H1 (cell line): ENCODE data around the gene ORC3. TPM values are rescaled to one million over a fixed set of nuclear protein-coding genes. Genes with fewer than 3 reads are reported as not detected.

Experiments
- CTCF ChIA-PET: fragments of 300-600 bp; sonication (Branson Sonifier 250); formaldehyde crosslinking; loops from one replicate; lab custom pipeline; 2021; ENCODE audit not compliant: partially characterized antibody; lab: Charles Lee
- POLR2A ChIA-PET: fragments of 300-600 bp; sonication (Branson Sonifier 250); formaldehyde crosslinking; loops from one replicate; lab custom pipeline; 2021; ENCODE audit warnings: inconsistent platforms; ENCODE audit not compliant: partially characterized antibody; lab: Charles Lee
- DNase-seq, 2 experiments: peaks; one replicate each; pipeline versions ENCODE4 v3.0.0 to v3.0.0-alpha.2; 2010 to 2022; ENCODE audit warnings: low spot score in 2 of 2, low read depth in 1 of 2, mixed read lengths in 1 of 2
- FAIRE-seq: peaks from 2 replicates; lab custom pipeline; 2011; peaks lifted over from hg19 to GRCh38; lab: Jason Lieb, UNC
- H2AFZ ChIP-seq: 2 replicates; pipeline ENCODE4 v1.8.1; 2012; ENCODE audit warnings: low read length, inconsistent platforms
- H2AK5ac ChIP-seq: 2 replicates; pipeline ENCODE4 v1.6.1; 2013; ENCODE audit warnings: low read depth, low read length
- H2BK120ac ChIP-seq: replicated peaks from 2 replicates; pipeline ENCODE3; 2013; ENCODE audit warnings: low read depth, low read length, inconsistent platforms
- H2BK12ac ChIP-seq: 2 replicates; pipeline ENCODE4 v1.6.1; 2013; ENCODE audit warnings: low read depth, low read length
- H2BK15ac ChIP-seq: 2 replicates; pipeline ENCODE4 v1.6.1; 2013; ENCODE audit warnings: low read length
- H2BK20ac ChIP-seq: 2 replicates; pipeline ENCODE4 v1.6.1; 2013; ENCODE audit warnings: low read length
- H2BK5ac ChIP-seq: 2 replicates; pipeline ENCODE4 v1.6.1; 2013; ENCODE audit warnings: low read depth, low read length
- H3K14ac ChIP-seq: 2 replicates; pipeline ENCODE4 v1.6.1; 2013; ENCODE audit warnings: inconsistent platforms; ENCODE audit not compliant: insufficient read length
- H3K18ac ChIP-seq: 2 replicates; pipeline ENCODE4 v1.6.1; 2013; ENCODE audit warnings: low read length; ENCODE audit errors: extremely low read depth
- H3K23ac ChIP-seq: 2 replicates; pipeline ENCODE4 v1.6.1; 2013; ENCODE audit warnings: inconsistent platforms; ENCODE audit not compliant: insufficient read length
- H3K23me2 ChIP-seq: 2 replicates; pipeline ENCODE4 v1.6.1; 2013; ENCODE audit warnings: low read depth, low read length
- H3K27ac ChIP-seq: 2 replicates; pipeline ENCODE4 v1.6.1; 2011; ENCODE audit warnings: low read depth, low read length, inconsistent platforms
- H3K27me3 ChIP-seq, 4 experiments: replicated peaks in 1 of 4; 1 replicate in 1 of 4; 2 replicates in 3 of 4; pipeline versions ENCODE4 v1.6.1 to v1.8.1; 2011 to 2013; ENCODE audit warnings: low read length in 3 of 4, mild to moderate bottlenecking in 3 of 4, inconsistent platforms in 2 of 4, mixed read lengths in 2 of 4, moderate library complexity in 1 of 4; ENCODE audit not compliant: control insufficient read depth in 3 of 4, insufficient read depth in 3 of 4; ENCODE audit errors: extremely low read depth in 1 of 4
- H3K36me3 ChIP-seq, 4 experiments: 2 replicates each; pipeline versions ENCODE4 v1.6.1 to v1.8.1; 2011 to 2013; ENCODE audit warnings: mild to moderate bottlenecking in 4 of 4, low read length in 3 of 4, moderate library complexity in 2 of 4, control low read depth in 1 of 4, inconsistent platforms in 1 of 4; ENCODE audit not compliant: insufficient read depth in 4 of 4, control insufficient read depth in 2 of 4
- H3K4ac ChIP-seq: replicated peaks from 2 replicates; pipeline ENCODE3; 2013; ENCODE audit warnings: low read length, low read depth, mixed read lengths, inconsistent platforms; ENCODE audit not compliant: insufficient read length
- H3K4me1 ChIP-seq, 4 experiments: replicated peaks in 1 of 4; 1 replicate in 1 of 4; 2 replicates in 3 of 4; pipeline versions ENCODE4 v1.6.1 to v1.8.1; 2011 to 2013; ENCODE audit warnings: low read length in 3 of 4, inconsistent platforms in 2 of 4, mixed read lengths in 1 of 4; ENCODE audit not compliant: insufficient read depth in 4 of 4, control insufficient read depth in 3 of 4
- H3K4me2 ChIP-seq, 2 experiments: 2 replicates each; pipeline versions ENCODE4 v1.6.1 to v1.8.1; 2011 to 2013; ENCODE audit warnings: low read depth in 2 of 2, low read length in 2 of 2, control low read depth in 1 of 2, inconsistent platforms in 1 of 2, mild to moderate bottlenecking in 1 of 2; ENCODE audit not compliant: insufficient read depth in 1 of 2
- H3K4me3 ChIP-seq, 4 experiments: fragments of 200-600, 300-600 bp in 1 of 4; sonication (generic), shearing (Covaris generic), sonication (Bioruptor Twin) in 1 of 4; 2 replicates each; pipeline versions ENCODE4 v1.5.1 to v1.8.1; 2011 to 2016; ENCODE audit warnings: low read length in 4 of 4, low read depth in 3 of 4, control low read depth in 2 of 4, inconsistent platforms in 2 of 4, mild to moderate bottlenecking in 2 of 4, mixed read lengths in 1 of 4, moderate library complexity in 1 of 4; ENCODE audit not compliant: insufficient read depth in 2 of 4; ENCODE audit errors: extremely low read depth in 1 of 4
- H3K56ac ChIP-seq: replicated peaks from 2 replicates; pipeline ENCODE3; 2013; ENCODE audit warnings: low read depth, mild to moderate bottlenecking, mixed read lengths, low read length, inconsistent platforms; ENCODE audit not compliant: insufficient read length
- H3K79me1 ChIP-seq: 2 replicates; pipeline ENCODE4 v1.6.1; 2013; ENCODE audit warnings: low read depth, low read length, control low read depth
- H3K79me2 ChIP-seq, 2 experiments: 2 replicates each; pipeline versions ENCODE4 v1.6.1 to v1.8.1; 2012 to 2013; ENCODE audit warnings: low read length in 2 of 2, mild to moderate bottlenecking in 2 of 2, inconsistent platforms in 1 of 2; ENCODE audit not compliant: insufficient read depth in 2 of 2, control insufficient read depth in 1 of 2
- H3K9ac ChIP-seq, 4 experiments: replicated peaks in 1 of 4; 1 replicate in 1 of 4; 2 replicates in 3 of 4; pipeline versions ENCODE4 v1.6.1 to v1.8.1; 2011 to 2013; ENCODE audit warnings: low read depth in 3 of 4, low read length in 3 of 4, control low read depth in 2 of 4, mild to moderate bottlenecking in 2 of 4, moderate library complexity in 2 of 4, inconsistent platforms in 1 of 4; ENCODE audit errors: extremely low read depth in 1 of 4
- H3K9me3 ChIP-seq, 2 experiments: 2 replicates each; pipeline versions ENCODE4 v1.6.1 to v1.8.1; 2012 to 2013; ENCODE audit warnings: mild to moderate bottlenecking in 2 of 2, moderate library complexity in 2 of 2, control low read depth in 1 of 2, inconsistent platforms in 1 of 2, low read depth in 1 of 2, low read length in 1 of 2, mixed read lengths in 1 of 2; ENCODE audit not compliant: insufficient read depth in 2 of 2
- H4K20me1 ChIP-seq, 2 experiments: replicated peaks in 1 of 2; 2 replicates each; pipeline versions ENCODE3 to v1.8.1; 2011 to 2013; ENCODE audit warnings: inconsistent platforms in 2 of 2, low read length in 2 of 2, mild to moderate bottlenecking in 1 of 2; ENCODE audit not compliant: insufficient read depth in 2 of 2, control insufficient read depth in 1 of 2
- H4K5ac ChIP-seq: 2 replicates; pipeline ENCODE4 v1.6.1; 2013; ENCODE audit warnings: low read length, low read depth, mixed read lengths, inconsistent platforms; ENCODE audit not compliant: insufficient read length
- H4K8ac ChIP-seq: 2 replicates; pipeline ENCODE4 v1.8.0; 2013; ENCODE audit warnings: mild to moderate bottlenecking, moderate library complexity, low read length, inconsistent platforms; ENCODE audit not compliant: insufficient read depth; ENCODE audit errors: extremely low read depth
- H4K91ac ChIP-seq: replicated peaks from 2 replicates; pipeline ENCODE3; 2013; ENCODE audit warnings: low read length, mixed read lengths, inconsistent platforms; ENCODE audit not compliant: insufficient read length
- BCL11A ChIP-seq, 2 experiments: IDR thresholded peaks; one replicate each; pipeline ENCODE4 v1.6.1; 2011; ENCODE audit warnings: low read depth in 2 of 2, low read length in 2 of 2, mild to moderate bottlenecking in 2 of 2
- BRCA1 ChIP-seq: IDR thresholded peaks from 2 replicates; pipeline ENCODE4 v1.6.1; 2012; ENCODE audit warnings: low read depth, low read length, improper control_type of control experiment
- CBX8 ChIP-seq: fragments of 300-800, 300-1000 bp; sonication (generic); IDR thresholded peaks from 2 replicates; pipeline ENCODE4 v1.7.1; 2016; ENCODE audit warnings: low read depth, low read length, borderline replicate concordance
- CHD1 ChIP-seq: IDR thresholded peaks from 2 replicates; pipeline ENCODE4 v1.6.1; 2012; ENCODE audit warnings: low read depth, low read length, improper control_type of control experiment
- EZH2 ChIP-seq: fragments of 200-600 bp; sonication (generic); IDR thresholded peaks from 2 replicates; pipeline ENCODE4 v1.7.1; 2012; ENCODE audit warnings: low read depth, mild to moderate bottlenecking, moderate library complexity, low read length, inconsistent platforms; ENCODE audit not compliant: severe bottlenecking
- HDAC2 ChIP-seq, 2 experiments: fragments of 300-600 bp in 1 of 2; sonication (generic) in 1 of 2; IDR thresholded peaks; 2 replicates each; pipeline ENCODE4 v1.6.1; 2011 to 2012; ENCODE audit warnings: low read depth in 2 of 2, low read length in 2 of 2, mild to moderate bottlenecking in 2 of 2, moderate library complexity in 2 of 2, borderline replicate concordance in 1 of 2, inconsistent platforms in 1 of 2
- JUN ChIP-seq: IDR thresholded peaks from 2 replicates; pipeline ENCODE4 v1.6.1; 2011; ENCODE audit warnings: low read depth, mild to moderate bottlenecking, improper control_type of control experiment, low read length
- POLR2A ChIP-seq, 2 experiments: IDR thresholded peaks; 1 replicate in 1 of 2; 2 replicates in 1 of 2; pipeline ENCODE4 v1.6.1; 2011; ENCODE audit warnings: low read depth in 2 of 2, low read length in 2 of 2, mild to moderate bottlenecking in 2 of 2; ENCODE audit errors: control extremely low read depth in 1 of 2
- SIN3A ChIP-seq, 2 experiments: IDR thresholded peaks in 1 of 2; conservative IDR thresholded peaks in 1 of 2; 2 replicates each; pipeline ENCODE4 v1.6.1; 2011 to 2012; ENCODE audit warnings: low read length in 2 of 2, improper control_type of control experiment in 1 of 2, low read depth in 1 of 2, mild to moderate bottlenecking in 1 of 2
- polyA plus RNA-seq, 7 experiments: library from polyadenylated mRNA; depleted of rRNA in 3 of 7; stranded (reverse) in 5 of 7; unstranded in 2 of 7; fragments of >200 nt in 5 of 7; fragments of 200-250 nt in 2 of 7; gene quantifications; 1 replicate in 5 of 7; 2 replicates in 1 of 7; 4 replicates in 1 of 7; pipeline versions ENCODE4 v1.2.1 to v1.2.3, GENCODE V29; 2011 to 2013; ENCODE audit warnings: missing spikeins in 2 of 7, mixed read lengths in 2 of 7
- total RNA-seq: library from RNA; stranded (reverse); fragmentation: NEBNext Ultra II Directional; extraction: Animal tissue kit (Norgen Biotek cat#: 25700); gene quantifications from 2 replicates; pipeline ENCODE4 v1.2.1, GENCODE V29; 2021
- TF ChIP-seq, protein P1 (sequence below): IDR thresholded peaks from 2 replicates; pipeline ENCODE4 v1.6.1; 2011; ENCODE audit warnings: low read length, improper control_type of control experiment

The ORC3 gene
- total and polyA plus RNA-seq, 2 of the 8 experiments (the other 6 are each of a cell fraction or from before 2014, with no cell fraction given) = 35.9 to 60.9 TPM

GRCh38 chr6:87658516-87658915 is 68.6 kb downstream of the ORC3 start:
- Histone ChIP-seq H3K27me3 (no peaks in the 10 kb centered on the region), H3K23ac (no peak overlapping the region)
- CTCF ChIA-PET = no interaction called here

More at GRCh38 chr6:87658516-87658915, 68.6 kb downstream of the ORC3 start:
- no peak overlapping the region for H2BK15ac ChIP-seq
- no peak overlapping the region for H4K5ac ChIP-seq
- no peak overlapping the region for H3K27ac ChIP-seq
- DNase-seq = no peak
- H2BK5ac ChIP-seq = no peak overlapping the region
- no peak overlapping the region for H3K9ac ChIP-seq
- no peaks in the 10 kb centered on the region for H3K23me2 ChIP-seq
- no peak overlapping the region for H4K8ac ChIP-seq
- POLR2A ChIA-PET = no interaction called here
- no peak overlapping the region for H3K4me2 ChIP-seq
- no peak overlapping the region for H3K14ac ChIP-seq
- H4K20me1 ChIP-seq = no peaks in the 10 kb centered on the region
- H3K79me1 ChIP-seq = no peaks in the 10 kb centered on the region
- peaks cover 0 to 9% (median 5%) of the 10 kb centered on the region in 4 experiments; a peak in 4 of 7 replicates for H3K4me1 ChIP-seq
- no peak overlapping the region for H2AFZ ChIP-seq
- no peaks in the 10 kb centered on the region for H3K9me3 ChIP-seq
- H2BK120ac ChIP-seq = no peak overlapping the region
- H3K18ac ChIP-seq = no peak overlapping the region
- no peak overlapping the region for H2BK12ac ChIP-seq
- H3K79me2 ChIP-seq = no peaks in the 10 kb centered on the region
- no peak overlapping the region for H3K4ac ChIP-seq
- H3K4me3 ChIP-seq = no peak overlapping the region
- no peak overlapping the region for H2BK20ac ChIP-seq
- peaks cover 0 to 55% (median 21%) of the 10 kb centered on the region in 4 experiments; a peak in 5 of 8 replicates for H3K36me3 ChIP-seq
- no peak overlapping the region for H2AK5ac ChIP-seq
- TF ChIP-seq BCL11A (IDR thresholded peaks at IDR 0.05; ENCODE audit: low read depth in 2 of 2, low read length in 2 of 2) (no peak), POLR2A (IDR thresholded peaks at IDR 0.05; ENCODE audit: control extremely low read depth in 1 of 2, low read depth in 2 of 2, low read length in 2 of 2) (no peak), HDAC2 (IDR thresholded peaks at IDR 0.05; ENCODE audit: borderline replicate concordance in 1 of 2, low read depth in 2 of 2, low read length in 2 of 2) (no peak), JUN (no peak), BRCA1 (no peak), EZH2 (no peak), CHD1 (no peak), CBX8 (no peak), SIN3A (conservative IDR thresholded peaks at IDR 0.05 in 1 of 2, IDR thresholded peaks at IDR 0.05 in 1 of 2; ENCODE audit: low read depth in 1 of 2, low read length in 2 of 2) (no peak)
- TF ChIP-seq, protein P1, sequence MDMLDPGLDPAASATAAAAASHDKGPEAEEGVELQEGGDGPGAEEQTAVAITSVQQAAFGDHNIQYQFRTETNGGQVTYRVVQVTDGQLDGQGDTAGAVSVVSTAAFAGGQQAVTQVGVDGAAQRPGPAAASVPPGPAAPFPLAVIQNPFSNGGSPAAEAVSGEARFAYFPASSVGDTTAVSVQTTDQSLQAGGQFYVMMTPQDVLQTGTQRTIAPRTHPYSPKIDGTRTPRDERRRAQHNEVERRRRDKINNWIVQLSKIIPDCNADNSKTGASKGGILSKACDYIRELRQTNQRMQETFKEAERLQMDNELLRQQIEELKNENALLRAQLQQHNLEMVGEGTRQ = no peak
- H4K91ac ChIP-seq = no peak overlapping the region
- H3K56ac ChIP-seq = no peak overlapping the region
- FAIRE-seq = no peak
